Left lung (tissue), 10 donors: ENCODE data around the gene TRIM66. TPM values are rescaled to one million over a fixed set of nuclear protein-coding genes. Genes with fewer than 3 reads are reported as not detected.

Source experiments
- ATAC-seq: fragments of 200-7000 bp; cut with Tn5 transposase; one replicate; pipeline ENCODE4 v1.9.1; 2020; ENCODE audit warnings: moderate library complexity
- DNase-seq, 4 donors: peaks; one replicate each; pipeline ENCODE4 v3.0.0-alpha.2; 2013 to 2020
- H3K27ac ChIP-seq, 2 donors: fragments of 200-600 bp; sonication (generic) in 1 of 2; one replicate each; pipeline versions ENCODE4 v1.5.0 to v1.8.0; 2020 to 2021
- H3K27me3 ChIP-seq, 2 donors: fragments of 200-600 bp; sonication (generic) in 1 of 2; one replicate each; pipeline versions ENCODE4 v1.5.0 to v1.8.0; 2020 to 2021
- H3K36me3 ChIP-seq, 2 donors: fragments of 200-600 bp; sonication (generic) in 1 of 2; one replicate each; pipeline versions ENCODE4 v1.5.0 to v1.8.0; 2020 to 2021
- H3K4me1 ChIP-seq, 2 donors: fragments of 200-600 bp; one replicate each; pipeline ENCODE4 v1.8.0; 2021
- H3K4me3 ChIP-seq, 2 donors: fragments of 200-600 bp; sonication (generic) in 1 of 2; one replicate each; pipeline versions ENCODE4 v1.5.0 to v1.8.0; 2020 to 2021; ENCODE audit warnings: mild to moderate bottlenecking in 1 of 2
- H3K9me3 ChIP-seq, 2 donors: fragments of 200-600 bp; sonication (generic) in 1 of 2; one replicate each; pipeline versions ENCODE4 v1.5.0 to v1.8.0; 2020 to 2021
- intact Hi-C, 2 donors: fragments of 100-400 bp; cut with DNase I; formaldehyde crosslinking; loops; one replicate each; pipeline versions ENCODE4 v1.11.2 to v1.14.2; 2022
- polyA plus RNA-seq, 6 donors: library from polyadenylated mRNA; unstranded; fragments of 120-200 nt; gene quantifications; one replicate each; pipeline ENCODE4 v1.2.1, GENCODE V29; 2013; ENCODE audit not compliant: insufficient read length in 6 of 6
- total RNA-seq, 2 donors: library from RNA; stranded (reverse); fragmentation: NEBNext Ultra II Directional; extraction: Animal tissue kit (Norgen Biotek cat#: 25700); gene quantifications; one replicate each; pipeline ENCODE4 v1.2.1, GENCODE V29; 2021
- TF ChIP-seq, protein P1 (sequence below), 2 donors: fragments of 200-600 bp; sonication (generic) in 1 of 2; IDR thresholded peaks; one replicate each; pipeline versions ENCODE4 v1.5.0 to v1.8.0; 2021; ENCODE audit warnings: antibody characterized with exemption in 2 of 2
- donor health status: DM: no; HTN: yes; CAD: no.
- donor health status: DM: no; HTN: no; CAD: no.

Gene TRIM66
- total and polyA plus RNA-seq, 8 donors: 6.8 to 14.3 (median 11.9) TPM

- Histone ChIP-seq H3K36me3 (peaks cover 0 to 17% of the 10 kb centered on the region in 2 donors), H3K9me3 (no peaks in the 10 kb centered on the region), H3K4me3 (no peak overlapping the region), H3K4me1 (no peaks in the 10 kb centered on the region), H3K27me3 (no peaks in the 10 kb centered on the region), H3K27ac (no peak overlapping the region)
- DNase-seq: no peak
- ATAC-seq: no peak
- TF ChIP-seq, protein P1, sequence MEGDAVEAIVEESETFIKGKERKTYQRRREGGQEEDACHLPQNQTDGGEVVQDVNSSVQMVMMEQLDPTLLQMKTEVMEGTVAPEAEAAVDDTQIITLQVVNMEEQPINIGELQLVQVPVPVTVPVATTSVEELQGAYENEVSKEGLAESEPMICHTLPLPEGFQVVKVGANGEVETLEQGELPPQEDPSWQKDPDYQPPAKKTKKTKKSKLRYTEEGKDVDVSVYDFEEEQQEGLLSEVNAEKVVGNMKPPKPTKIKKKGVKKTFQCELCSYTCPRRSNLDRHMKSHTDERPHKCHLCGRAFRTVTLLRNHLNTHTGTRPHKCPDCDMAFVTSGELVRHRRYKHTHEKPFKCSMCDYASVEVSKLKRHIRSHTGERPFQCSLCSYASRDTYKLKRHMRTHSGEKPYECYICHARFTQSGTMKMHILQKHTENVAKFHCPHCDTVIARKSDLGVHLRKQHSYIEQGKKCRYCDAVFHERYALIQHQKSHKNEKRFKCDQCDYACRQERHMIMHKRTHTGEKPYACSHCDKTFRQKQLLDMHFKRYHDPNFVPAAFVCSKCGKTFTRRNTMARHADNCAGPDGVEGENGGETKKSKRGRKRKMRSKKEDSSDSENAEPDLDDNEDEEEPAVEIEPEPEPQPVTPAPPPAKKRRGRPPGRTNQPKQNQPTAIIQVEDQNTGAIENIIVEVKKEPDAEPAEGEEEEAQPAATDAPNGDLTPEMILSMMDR (IDR thresholded peaks at IDR 0.05): no peak
- intact Hi-C loops: no loop called here
Observed at GRCh38 chr11:8612522-8612921, 69.9 kb downstream of the TRIM66 start.

DNA sequence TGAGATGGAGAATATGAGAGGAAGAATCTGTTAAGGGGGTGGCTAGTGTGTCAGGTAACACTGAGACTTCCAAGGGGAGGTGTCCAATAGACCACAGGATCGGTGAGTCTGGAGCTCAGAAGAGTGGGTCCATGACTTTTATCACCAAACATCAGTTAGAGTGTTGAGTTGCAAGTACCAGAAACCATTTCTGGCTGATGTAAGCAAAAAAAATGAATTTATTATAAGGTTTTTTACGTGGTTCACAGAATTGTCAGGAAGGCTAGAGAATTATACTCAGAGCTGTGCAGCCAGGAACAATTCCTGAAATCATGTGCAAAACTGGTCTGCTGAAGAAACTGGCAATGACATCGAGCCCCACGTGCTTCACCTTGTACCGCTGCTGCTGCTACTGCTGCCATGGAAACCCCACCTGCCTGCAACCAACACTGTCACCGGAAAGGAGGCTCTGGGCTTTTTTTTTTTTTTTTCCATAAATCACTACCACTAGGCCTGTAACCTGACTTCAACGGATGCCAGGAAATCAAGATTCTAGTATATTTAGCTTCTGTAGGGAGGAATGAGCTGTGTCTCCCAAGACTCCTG is 71.8 kb downstream of the TRIM66 start:
- Histone ChIP-seq H3K36me3 (no peaks in the 10 kb centered on the region), H3K27ac (no peak overlapping the region), H3K4me3 (no peak overlapping the region), H3K27me3 (no peaks in the 10 kb centered on the region), H3K9me3 (no peaks in the 10 kb centered on the region), H3K4me1 (no peaks in the 10 kb centered on the region)
- DNase-seq: peak in 1 of 4 donors; percentile 21
- TF ChIP-seq, protein P1 (IDR thresholded peaks at IDR 0.05): no peak
- no peak for ATAC-seq
- intact Hi-C loops: no loop called here

- no peaks in the 10 kb centered on the region for H3K9me3 ChIP-seq
- no peak overlapping the region for H3K27ac ChIP-seq
- no peaks in the 10 kb centered on the region for H3K27me3 ChIP-seq
- peak; percentile 11 for ATAC-seq
- intact Hi-C loops: no loop called here
- TF ChIP-seq, protein P1 (IDR thresholded peaks at IDR 0.05): no peak
- peaks cover 0 to 6% of the 10 kb centered on the region in 2 donors for H3K4me1 ChIP-seq
- DNase-seq: no peak
- no peak overlapping the region for H3K4me3 ChIP-seq
- H3K36me3 ChIP-seq: no peaks in the 10 kb centered on the region
Observed at GRCh38 chr11:8608652-8609051, 73.8 kb downstream of the TRIM66 start.

DNA sequence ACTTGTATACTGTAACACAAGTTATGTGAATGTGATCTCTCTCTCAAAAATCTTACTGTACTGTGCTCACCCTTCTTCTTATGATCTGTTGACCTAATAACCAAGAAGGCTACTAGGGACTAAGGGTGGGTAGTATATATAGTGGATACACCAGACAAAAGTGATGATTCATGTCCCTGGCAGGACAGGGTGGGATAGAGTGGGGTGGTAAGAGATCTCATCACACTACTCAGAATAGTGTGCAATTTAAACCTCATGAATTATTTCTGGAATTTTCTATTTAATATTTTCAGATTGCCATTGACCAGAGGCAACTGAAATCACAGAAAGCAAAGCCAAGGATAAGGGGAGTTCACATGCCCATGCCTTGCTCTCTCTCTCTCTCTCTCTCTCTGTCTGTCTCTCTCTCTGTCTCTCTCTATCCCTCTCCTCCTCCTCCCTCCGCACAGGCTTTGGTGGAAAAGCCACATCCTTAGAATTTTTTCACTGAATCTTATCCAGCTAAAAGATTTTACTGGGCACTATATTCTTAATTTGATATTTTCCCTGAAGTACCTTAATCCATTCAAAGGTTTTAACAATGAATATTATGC is 76.4 kb downstream of the TRIM66 start:
- ATAC-seq (no peak), DNase-seq (no peak)
- Histone ChIP-seq H3K4me1 (peaks cover 0 to 6% of the 10 kb centered on the region in 2 donors), H3K9me3 (no peaks in the 10 kb centered on the region), H3K36me3 (no peaks in the 10 kb centered on the region), H3K27me3 (no peaks in the 10 kb centered on the region), H3K4me3 (no peak overlapping the region), H3K27ac (no peak overlapping the region)
- TF ChIP-seq, protein P1 (IDR thresholded peaks at IDR 0.05): no peak
- intact Hi-C loops: no loop called here

GRCh38 chr11:8604078-8604723 is 78.3 kb downstream of the TRIM66 start:
- Histone ChIP-seq H3K27ac (peak overlapping the region; percentile 46 to 68), H3K9me3 (no peaks in the 10 kb centered on the region)
- intact Hi-C loops: no loop called here

More at GRCh38 chr11:8604078-8604723, 78.3 kb downstream of the TRIM66 start:
- ATAC-seq (peak; percentile 89), DNase-seq (peak; percentile 44 to 84 (median 72))
- Histone ChIP-seq H3K36me3 (no peaks in the 10 kb centered on the region), H3K4me1 (peaks cover 0 to 6% of the 10 kb centered on the region in 2 donors), H3K27me3 (no peaks in the 10 kb centered on the region), H3K4me3 (no peak overlapping the region)
- TF ChIP-seq, protein P1 (IDR thresholded peaks at IDR 0.05): peak; percentile 41 to 71
